ENCODE results near the gene PTPRO. TPM values are rescaled to one million over a fixed set of nuclear protein-coding genes. Genes with fewer than 3 reads are reported as not detected.
A peak's percentile ranks its signal among the peaks of the same experiment; 100 is the strongest.

PTPRO gene
- total RNA-seq (2014; rRNA removed; shearing (Covaris generic)): not detected in 2 replicates

DNA sequence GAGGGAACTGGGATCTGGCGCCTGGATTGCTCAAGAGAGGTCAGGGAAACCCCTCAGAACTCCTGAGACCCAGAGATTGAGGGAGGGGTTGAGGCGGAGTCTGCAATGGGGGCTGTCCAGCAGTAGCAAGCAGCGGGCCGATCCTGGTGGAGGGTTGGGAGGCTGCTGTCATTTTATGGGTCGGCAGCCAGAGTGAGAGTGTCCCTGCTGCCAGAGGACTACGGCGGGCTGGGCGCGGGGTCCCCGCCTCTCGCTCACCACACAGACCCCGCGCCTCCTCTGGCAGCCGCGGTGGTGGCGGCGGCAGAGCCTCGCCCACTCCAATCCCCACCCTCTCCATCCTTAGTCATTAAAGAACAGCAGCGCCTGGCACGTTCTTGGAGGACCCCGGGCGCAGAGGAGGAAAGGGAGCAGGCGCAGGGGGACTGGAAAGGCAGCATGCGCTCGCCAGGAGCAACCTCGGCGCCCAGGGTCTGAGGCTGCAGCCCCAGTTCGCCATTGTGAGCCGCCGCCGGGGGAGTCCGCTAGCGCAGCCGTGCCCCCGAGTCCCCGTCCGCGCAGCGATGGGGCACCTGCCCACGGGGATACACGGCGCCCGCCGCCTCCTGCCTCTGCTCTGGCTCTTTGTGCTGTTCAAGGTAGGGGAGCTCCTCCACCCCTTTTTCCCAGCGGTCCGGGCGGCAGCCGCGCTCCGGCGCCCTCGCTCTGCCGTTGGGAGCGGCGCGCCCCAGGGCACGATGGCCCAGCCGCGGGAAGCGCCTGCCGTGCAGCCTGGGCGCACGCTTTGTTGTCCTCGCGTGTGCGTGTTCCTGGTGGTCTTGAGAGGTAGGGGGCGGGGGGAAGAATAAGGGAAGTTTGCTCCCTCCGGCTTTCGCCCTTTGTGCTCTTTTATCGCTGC lies at the start of gene PTPRO:
Gene PTPRO, plus strand, starts transcription at position 345 of the 898 bp plus-strand sequence.
- DNase-seq (ENCODE audit: low spot score): no peak

DNA sequence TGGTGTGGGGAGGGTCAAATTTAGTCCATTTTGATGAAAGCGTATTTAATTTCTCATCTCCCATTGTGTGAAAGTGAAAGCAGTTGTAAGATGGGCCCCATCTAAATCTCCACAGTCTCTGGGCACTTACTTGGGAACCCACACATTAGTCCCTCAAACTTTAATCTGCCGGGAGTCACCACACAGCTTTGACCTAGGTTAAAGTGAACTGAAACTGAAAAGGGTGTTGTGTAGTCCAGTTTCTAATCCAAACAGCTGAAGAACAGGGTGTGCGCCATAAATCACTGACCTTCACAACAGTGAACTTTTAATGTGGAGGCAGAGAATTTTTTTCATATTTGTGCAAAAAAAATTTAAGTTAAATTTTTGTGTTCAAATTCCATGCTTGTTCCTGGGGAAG lies 48.4 kb upstream of the PTPRO start:
- DNase-seq (ENCODE audit: low spot score): no peak

DNA sequence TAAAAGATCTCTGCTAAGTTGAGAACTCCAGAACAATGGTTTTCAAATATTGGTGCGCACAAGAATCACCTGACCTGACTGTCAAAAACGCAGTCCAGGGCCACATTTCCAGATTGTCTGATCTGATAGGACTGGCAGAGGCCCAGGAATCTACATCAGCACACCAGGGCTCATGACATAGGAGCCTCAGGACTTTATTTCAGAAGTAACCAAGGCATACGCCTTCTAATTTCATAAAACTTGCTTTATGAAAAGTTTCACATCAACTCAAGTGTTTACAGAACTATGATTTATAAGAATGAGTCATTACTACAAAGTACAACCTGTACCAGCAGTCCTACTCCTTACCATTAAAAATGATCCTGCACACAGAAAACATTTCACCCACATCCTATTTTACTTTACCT lies 47.7 kb upstream of the PTPRO start:
- no peak for DNase-seq (ENCODE audit: low spot score)

DNA sequence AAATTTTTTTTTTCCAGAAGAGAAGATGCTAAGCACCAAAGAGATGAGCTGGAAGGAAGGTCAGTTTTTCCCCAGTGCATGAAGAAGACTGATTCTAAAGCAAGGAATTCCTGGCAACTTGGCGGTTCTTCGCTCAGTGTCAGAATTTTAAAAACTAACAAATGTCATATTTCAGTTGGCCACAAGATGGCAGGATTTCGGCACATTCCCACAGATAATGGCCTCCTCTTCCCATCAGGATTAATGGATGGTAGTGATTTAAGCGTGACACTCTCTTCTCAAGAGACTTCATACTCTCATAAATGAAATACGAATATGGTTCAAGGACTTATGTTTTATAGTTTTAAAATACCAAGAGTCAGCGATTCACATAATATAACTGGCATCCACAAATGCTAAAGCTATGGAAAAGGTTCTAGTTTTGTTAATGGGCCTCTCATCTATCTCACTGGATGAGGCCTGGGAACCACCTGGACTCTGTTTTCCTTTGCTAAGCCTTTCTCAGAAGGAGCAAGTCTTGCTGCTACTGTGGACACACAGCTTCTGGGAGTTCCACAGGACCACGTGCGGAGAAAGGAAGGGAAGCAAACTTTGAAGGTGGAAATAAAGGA lies 46.1 kb upstream of the PTPRO start:
- DNase-seq (ENCODE audit: low spot score): peak; percentile 14

DNA sequence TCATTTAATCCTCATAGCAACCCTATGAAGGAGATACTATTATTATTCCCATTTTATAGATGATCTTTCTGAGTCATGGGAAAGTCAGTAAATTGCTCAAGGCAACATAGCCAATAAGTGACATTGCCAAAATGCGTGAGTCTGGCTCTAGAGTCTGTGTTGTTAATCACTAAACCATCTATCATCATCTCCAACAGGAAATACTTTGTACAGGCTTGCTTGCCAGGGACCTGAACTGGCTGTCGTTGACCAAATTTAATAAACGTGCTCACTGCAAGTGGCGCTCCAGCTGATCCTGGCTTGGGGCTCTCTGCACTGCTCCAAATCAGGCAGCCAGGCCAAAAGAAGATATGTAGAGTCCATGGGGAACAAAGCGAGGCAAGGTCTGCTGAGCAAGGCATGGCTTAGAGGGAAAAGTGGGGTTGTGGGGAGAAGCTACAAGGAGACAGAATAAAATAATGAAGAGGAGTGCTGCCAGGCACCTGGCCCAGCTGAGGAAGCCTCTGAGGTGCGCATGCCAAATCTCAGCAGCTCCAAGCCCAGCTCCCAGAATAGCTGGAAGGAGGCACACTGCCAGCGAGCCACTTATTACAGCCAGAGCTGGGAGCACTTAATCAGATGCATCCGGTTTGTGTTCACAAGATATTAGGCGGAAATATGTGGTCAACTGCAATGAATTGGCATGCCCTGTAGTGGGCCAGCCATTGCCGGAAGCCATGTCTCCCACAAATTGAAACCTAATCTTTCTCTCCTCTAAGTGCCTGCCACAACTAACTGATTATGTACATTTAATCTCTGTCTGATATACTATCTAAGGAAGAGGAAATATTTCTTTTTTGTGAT lies 43.3 kb upstream of the PTPRO start:
- peak; percentile 60 for DNase-seq (ENCODE audit: low spot score)

DNA sequence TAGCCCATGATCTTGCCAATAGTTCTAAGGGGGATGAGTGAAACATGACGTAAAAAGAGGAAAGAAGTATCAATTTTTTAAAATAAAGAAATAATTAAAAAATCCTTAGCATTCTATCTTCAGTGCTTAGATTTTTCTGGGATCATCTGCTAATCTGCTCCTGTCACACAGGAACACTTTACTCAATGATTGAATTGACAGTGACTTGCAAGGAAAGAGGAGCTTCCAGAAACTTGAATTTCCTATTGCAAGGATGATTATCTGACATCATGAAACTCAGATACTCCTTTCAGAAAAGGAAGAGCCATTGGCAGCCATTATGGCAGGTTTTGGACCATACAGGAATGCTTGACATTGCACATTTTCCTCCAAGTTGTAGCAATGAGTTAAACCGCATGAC lies 41.4 kb upstream of the PTPRO start:
- DNase-seq (ENCODE audit: low spot score): no peak

DNA sequence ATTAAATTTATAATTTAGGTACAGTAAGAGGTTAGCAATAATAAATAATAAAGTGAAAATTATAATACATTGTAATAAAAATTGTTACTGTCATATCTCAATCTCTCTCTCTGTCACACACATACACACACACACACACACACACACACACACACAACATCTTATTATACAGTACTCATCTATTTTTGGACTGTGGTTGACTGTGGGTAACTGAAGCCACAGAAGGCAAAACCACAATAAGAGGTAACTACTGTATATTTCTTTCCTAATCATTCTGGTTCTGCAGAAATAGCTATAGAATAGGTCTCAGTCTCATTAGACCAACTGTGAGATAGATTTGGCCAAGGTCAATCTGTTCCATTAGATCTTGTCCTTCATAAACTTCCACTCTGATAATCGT lies 33.1 kb upstream of the PTPRO start:
- DNase-seq (ENCODE audit: low spot score): no peak

DNA sequence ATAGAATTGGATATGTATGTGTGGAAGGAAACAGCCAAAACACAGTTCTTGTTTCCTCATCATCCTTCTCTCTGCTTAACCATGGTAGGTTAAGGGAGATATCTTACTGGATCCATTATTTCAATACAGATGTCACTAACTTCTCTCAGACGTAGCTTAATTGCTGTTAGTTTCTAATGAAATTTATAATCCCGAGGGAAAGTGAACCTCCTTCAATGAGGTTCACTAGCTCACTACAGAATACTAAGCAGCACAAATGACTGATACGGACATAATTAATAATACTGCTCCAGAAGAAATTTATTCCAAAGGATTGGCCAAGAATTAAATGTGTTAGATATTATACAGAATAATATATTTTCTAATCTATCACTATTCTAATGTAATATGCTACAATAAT lies 28.6 kb upstream of the PTPRO start:
- no peak for DNase-seq (ENCODE audit: low spot score)

DNA sequence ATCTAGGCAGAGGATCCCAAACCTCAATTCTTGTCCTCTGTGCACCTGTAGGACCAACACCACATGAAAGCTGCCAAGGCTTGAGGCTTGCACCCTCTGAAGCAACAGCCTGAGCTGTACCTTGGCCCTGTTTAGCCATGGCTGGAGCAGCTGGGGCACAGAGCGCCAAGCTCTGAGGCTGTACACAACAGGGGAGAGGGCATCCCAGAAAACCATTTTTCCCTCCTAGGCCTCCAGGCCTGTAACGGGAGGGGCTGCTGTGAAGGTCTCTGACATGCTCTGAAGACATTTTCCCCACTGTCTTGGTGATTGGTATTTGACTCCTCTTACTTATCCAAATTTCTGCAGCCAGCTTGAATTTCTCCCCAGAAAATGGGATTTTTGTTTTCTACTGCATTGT lies 22.4 kb upstream of the PTPRO start:
- DNase-seq (ENCODE audit: low spot score): no peak

DNA sequence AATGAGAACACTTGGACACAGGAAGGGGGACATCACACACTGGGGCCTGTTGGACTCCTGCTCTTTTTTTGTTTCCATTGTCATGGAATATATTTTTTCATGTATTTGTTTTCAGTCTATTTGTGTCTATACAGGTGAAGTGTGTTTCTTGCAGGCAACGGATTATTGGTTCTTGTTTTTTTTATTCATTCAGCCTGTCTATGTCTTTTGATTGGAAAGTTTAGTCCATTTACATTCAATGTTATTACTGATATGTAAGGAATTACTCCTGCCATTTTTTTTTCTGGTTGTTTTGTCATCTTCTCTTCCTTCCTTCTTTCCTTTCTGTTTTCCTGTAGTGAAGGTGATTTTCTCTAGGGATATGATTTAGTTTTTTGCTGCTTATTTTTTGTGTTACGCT lies 18.0 kb upstream of the PTPRO start:
- no peak for DNase-seq (ENCODE audit: low spot score)

DNA sequence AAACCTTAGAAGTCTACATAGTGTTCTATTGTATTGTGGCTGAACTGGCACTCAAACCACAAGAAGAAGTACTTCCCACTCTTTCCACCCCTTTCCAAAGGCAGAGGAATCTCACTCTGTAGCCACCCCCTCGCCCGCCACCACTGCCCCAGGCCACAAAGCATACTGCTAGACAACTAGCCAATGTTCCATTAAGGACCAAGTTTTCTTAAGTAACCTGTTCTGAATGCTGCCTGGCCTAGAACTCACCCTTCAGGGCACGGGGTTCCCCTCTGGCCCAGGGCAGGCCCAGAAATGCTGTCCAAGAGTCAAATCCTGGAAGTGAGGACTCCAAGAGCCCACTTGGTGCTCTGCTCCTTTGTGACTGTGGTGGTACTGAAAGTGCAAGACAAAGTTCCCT lies 15.7 kb upstream of the PTPRO start:
- DNase-seq (ENCODE audit: low spot score): no peak

DNA sequence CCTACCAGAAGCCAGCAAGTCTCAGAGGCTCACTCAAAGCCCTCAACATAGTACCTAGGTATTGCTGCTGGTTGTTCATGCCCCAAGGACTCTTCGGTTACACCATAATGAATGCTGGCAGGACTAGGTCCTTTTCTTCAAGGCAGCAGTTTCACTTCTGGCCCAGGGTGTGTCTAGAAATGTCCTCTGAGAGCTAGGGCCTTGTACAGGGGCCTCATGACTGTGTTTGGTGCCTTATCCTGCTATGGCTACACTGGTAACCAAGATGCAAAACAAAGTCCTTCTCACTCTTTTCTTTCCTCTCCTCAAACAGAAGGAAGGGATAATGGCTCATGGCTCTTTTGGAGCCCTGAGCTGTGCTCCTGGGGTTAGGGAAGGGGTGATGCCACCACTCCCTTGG lies 15.2 kb upstream of the PTPRO start:
- no peak for DNase-seq (ENCODE audit: low spot score)

DNA sequence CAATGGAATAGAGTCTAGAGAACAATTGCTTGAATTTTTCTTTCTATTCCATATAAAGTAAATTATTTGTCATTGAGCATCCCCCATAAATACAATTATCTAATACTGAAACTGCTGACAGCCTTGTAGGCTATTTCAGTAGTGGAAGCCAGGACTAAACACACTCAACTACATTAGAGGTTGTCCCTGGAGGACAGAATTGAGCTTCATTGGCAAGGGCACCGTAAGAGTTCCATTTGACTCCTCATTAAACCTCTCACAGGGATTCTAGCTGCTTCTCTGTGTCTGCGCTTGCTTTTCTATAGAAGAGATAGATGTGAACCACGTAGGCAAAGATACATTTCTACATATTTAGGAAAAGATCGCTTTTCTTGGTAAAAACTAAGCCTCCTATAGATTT lies 3.5 kb upstream of the PTPRO start:
- no peak for DNase-seq (ENCODE audit: low spot score)

DNA sequence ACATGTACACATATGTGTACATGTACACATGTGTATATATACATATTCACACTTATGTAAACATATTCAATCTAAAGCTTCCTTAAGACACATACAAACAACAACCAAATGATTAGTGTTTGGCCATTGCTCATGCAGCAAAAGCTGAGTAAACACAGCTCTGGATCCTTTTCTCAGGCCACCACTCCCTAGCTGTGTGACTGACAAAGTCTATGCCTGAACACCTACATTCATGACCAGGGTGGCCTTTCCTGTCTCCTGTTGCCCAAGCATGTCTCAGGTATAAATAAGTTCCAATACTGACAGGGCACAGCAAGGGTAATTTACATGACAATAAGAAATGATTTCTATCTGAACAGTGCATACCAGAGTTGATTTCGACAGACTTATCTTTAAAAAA lies 1.4 kb upstream of the PTPRO start:
- DNase-seq (ENCODE audit: low spot score): no peak

DNA sequence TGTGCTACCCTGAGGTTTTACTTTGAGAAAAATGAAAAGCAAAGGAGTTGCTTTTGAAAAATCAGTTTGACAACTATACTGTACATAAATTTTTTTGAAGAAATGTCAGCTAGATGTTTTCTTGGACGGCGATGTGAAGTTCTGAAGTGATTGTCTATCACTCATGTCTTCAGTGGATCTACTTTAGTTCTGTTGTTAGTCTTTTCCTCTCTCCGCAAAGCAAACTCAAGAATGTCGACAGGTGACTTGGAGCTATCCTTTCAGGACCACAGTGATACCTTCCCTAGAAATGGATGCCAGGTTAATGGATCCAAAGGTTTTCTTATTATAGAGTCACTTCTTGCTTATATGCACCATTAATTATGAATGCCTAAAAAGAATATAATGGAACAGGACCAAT lies 1.2 kb downstream of the PTPRO start:
- DNase-seq (ENCODE audit: low spot score): no peak

DNA sequence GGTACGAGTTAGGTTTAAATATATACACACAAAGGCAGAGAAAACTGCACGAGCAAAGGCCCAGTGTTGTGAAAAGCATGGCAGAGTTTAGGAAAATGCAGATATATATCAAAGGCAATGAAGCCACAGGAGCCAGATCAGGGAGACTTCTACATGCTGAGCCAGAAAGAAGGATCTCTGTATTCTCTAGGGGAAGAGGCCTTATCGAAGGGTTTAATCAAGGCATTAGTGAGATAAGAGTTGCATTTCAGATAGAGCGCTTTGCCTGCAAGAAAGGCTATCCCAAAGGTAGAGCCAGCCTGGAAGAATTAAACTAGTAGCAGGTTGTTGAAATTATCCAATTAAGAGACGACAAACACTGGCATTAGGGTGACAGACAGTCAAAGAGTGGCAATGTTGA lies 7.6 kb downstream of the PTPRO start:
- no peak for DNase-seq (ENCODE audit: low spot score)

DNA sequence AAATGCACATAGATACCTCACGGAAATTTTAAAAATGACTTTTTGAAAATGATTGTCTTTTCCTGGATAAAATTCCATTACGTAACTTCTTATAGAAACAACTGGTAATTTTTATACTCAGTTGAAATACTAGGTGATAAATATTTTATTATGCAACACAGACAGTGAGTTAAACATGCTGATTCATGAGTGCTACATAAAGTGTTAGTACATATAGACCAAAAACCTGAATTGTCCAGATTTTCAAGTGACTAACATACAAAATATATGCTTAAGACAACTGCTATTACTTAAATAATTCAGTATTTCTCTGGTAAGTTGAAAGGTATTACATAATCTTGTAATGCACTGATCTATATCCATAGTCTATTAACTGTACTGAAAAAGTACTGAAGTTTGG lies 11.9 kb downstream of the PTPRO start:
- no peak for DNase-seq (ENCODE audit: low spot score)

DNA sequence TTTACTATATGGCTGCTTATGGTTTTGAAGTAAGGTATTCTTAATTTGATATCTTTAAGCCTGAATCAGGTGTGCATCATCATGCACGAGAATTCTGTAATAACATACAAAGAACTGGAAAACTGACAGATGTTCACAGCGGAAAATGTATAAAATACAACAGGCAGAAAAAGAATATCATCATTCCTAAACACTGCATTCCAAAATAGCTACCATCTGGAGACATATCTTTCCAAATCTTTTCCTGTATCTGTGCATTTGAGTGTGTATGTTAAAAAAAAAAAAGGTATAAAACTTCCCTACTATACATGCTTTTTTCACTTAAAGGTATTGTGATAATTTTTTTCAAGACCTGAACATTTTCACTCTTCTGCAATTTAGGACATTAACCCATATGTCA lies 13.7 kb downstream of the PTPRO start:
- DNase-seq (ENCODE audit: low spot score): no peak

DNA sequence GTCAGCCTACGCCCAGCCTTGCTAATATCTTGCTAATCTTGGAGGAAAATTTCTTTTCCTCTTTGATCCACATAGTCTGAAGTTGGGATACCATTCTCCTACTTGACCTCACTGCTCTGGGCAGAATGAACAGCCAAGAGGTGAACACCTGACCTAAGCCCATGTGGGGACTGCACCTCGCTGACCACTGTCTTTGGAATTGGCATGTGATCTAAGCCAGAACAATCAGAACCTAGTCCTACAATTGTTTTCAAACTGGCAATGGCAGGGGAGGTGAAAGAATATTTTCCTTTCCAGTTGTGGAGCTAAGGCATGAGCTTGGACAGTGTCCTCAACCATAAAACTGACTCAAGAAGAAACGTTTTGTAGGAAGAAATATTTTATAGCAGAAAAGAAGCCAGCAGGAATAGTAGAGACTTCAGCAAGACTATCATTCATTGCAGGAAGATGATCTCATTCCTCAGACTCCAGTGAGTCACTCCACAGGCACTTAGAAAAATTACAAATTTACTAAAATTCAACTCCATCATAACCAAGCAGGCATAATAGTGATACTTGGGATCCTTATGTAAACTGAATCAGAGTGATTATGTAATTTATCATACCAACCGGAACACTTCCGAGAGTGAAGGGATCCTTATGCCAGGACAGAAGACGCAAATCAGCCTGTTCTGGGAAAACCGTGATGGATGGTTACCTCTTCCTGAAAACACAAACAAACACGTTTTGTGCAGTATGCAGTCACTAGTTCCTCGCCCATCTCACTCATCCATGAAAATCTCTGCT lies 14.7 kb downstream of the PTPRO start:
- peak; percentile 11 for DNase-seq (ENCODE audit: low spot score)

DNA sequence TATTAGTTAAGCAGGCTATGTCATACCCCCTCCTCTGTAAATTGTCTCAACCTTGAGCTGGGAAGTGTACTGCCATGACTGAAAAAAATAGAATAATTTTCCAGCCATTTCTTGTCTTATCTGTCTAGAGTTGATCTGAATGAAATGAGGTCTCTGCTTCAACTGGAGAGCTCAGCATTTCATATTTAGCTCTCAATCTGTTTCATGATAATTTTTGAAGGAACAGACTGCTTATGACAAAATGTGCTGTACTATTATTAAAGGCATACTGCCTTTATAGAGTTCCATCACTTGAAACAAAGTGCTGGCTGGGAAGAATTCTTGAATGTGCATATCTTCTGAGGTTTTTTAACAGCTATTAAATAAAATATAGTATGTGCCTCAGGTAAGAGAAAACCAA lies 19.1 kb downstream of the PTPRO start:
- DNase-seq (ENCODE audit: low spot score): no peak

DNA sequence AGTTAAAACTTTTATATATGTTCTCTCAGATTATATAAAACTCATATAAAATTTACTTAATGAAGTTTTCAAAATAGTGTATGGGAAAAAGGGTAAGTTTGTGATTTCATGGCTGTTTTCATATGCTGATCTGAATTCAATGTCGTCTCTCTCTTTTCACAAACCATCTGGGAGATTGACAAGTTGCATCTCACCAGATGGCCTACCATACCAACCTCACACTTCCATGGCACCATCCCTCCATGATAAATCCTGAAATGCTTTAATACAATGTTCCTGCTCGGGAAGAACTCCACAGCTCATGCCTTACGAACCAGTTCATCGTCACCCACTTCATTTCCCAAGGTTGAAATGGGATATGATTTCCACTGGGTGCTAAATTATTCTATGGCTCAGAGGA lies 22.3 kb downstream of the PTPRO start:
- DNase-seq (ENCODE audit: low spot score): no peak

DNA sequence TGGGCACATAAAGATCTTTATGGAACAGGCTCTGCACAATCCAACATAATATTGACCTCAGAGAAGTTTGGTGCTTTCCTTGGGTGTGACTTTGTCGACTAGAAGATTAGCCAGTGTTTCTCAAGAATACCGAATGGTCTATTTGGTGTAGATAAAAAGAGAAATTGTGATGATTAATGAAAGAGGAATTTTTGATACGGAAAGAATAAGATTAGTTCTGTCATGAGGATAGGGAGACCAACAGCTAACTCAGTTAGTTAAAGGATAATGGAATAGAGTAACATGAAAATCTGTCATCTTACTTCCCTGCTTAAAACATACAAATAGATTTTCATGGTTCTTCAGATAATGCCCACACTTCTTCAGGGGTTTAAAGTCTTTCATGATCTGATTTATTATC lies 24.2 kb downstream of the PTPRO start:
- DNase-seq (ENCODE audit: low spot score): no peak
